Measurements from ENCODE around the gene PCID2.

Gene PCID2

GRCh38 chr13:113169277-113170272 lies 38.9 kb downstream of the PCID2 start:
- Histone ChIP-seq H3K4me3 (ENCODE audit: low read depth, low read length, poor library complexity, severe bottlenecking) (no peak overlapping the region), H3K9ac (ENCODE audit: low read length) (no peak overlapping the region), H3K36me3 (ENCODE audit: insufficient read depth, low read length) (peaks cover 55% of the 10 kb centered on the region), H3K9me3 (ENCODE audit: low read length) (no peaks in the 10 kb centered on the region), H3K9me2 (ENCODE audit: low read depth, low read length) (no peaks in the 10 kb centered on the region), H3K79me2 (ENCODE audit: insufficient read depth, low read length) (no peaks in the 10 kb centered on the region), H4K20me1 (ENCODE audit: insufficient read depth, low read length) (no peaks in the 10 kb centered on the region), H2AFZ (ENCODE audit: low read length) (no peak overlapping the region), H3K4me2 (ENCODE audit: low read length) (no peak overlapping the region), H3K4me1 (ENCODE audit: insufficient read depth, low read length, severe bottlenecking) (no peaks in the 10 kb centered on the region), H3K27me3 (ENCODE audit: insufficient read depth, low read length) (no peaks in the 10 kb centered on the region; the same call in 1 of the 2 replicates), H3F3A (ENCODE audit: insufficient read depth, low read length) (no peaks in the 10 kb centered on the region), H3K27ac (ENCODE audit: low read depth, low read length, poor library complexity, severe bottlenecking) (no peak overlapping the region)
- TF ChIP-seq CTCF (IDR thresholded peaks at IDR 0.05; ENCODE audit: low read length) (no peak), EZH2 (IDR thresholded peaks at IDR 0.05; ENCODE audit: borderline replicate concordance, low read length) (no peak)

GRCh38 chr13:113168211-113168610 lies 40.3 kb downstream of the PCID2 start:
- no peak overlapping the region for H3K9ac ChIP-seq (ENCODE audit: low read length)
- no peaks in the 10 kb centered on the region for H3F3A ChIP-seq (ENCODE audit: insufficient read depth, low read length)
- no peak overlapping the region for H2AFZ ChIP-seq (ENCODE audit: low read length)
- no peak overlapping the region for H3K4me3 ChIP-seq (ENCODE audit: low read depth, low read length, poor library complexity, severe bottlenecking)
- no peaks in the 10 kb centered on the region for H3K4me1 ChIP-seq (ENCODE audit: insufficient read depth, low read length, severe bottlenecking)
- H3K4me2 ChIP-seq (ENCODE audit: low read length): no peak overlapping the region
- H3K79me2 ChIP-seq (ENCODE audit: insufficient read depth, low read length): no peaks in the 10 kb centered on the region
- no peaks in the 10 kb centered on the region for H3K9me2 ChIP-seq (ENCODE audit: low read depth, low read length)
- no peak for TF ChIP-seq EZH2 (IDR thresholded peaks at IDR 0.05; ENCODE audit: borderline replicate concordance, low read length)
- TF ChIP-seq CTCF (IDR thresholded peaks at IDR 0.05; ENCODE audit: low read length): no peak
- H3K27me3 ChIP-seq (ENCODE audit: insufficient read depth, low read length): no peaks in the 10 kb centered on the region; the same call in none of the 2 replicates
- no peaks in the 10 kb centered on the region for H4K20me1 ChIP-seq (ENCODE audit: insufficient read depth, low read length)
- H3K9me3 ChIP-seq (ENCODE audit: low read length): no peaks in the 10 kb centered on the region
- H3K27ac ChIP-seq (ENCODE audit: low read depth, low read length, poor library complexity, severe bottlenecking): no peak overlapping the region
- H3K36me3 ChIP-seq (ENCODE audit: insufficient read depth, low read length): peaks cover 48% of the 10 kb centered on the region

- Histone ChIP-seq H3K4me2 (ENCODE audit: low read length) (no peak overlapping the region), H3K4me1 (ENCODE audit: insufficient read depth, low read length, severe bottlenecking) (no peaks in the 10 kb centered on the region), H3K4me3 (ENCODE audit: low read depth, low read length, poor library complexity, severe bottlenecking) (no peak overlapping the region), H3K9me2 (ENCODE audit: low read depth, low read length) (no peaks in the 10 kb centered on the region), H2AFZ (ENCODE audit: low read length) (no peak overlapping the region), H4K20me1 (ENCODE audit: insufficient read depth, low read length) (no peaks in the 10 kb centered on the region), H3K27me3 (ENCODE audit: insufficient read depth, low read length) (no peaks in the 10 kb centered on the region; the same call in none of the 2 replicates), H3K9ac (ENCODE audit: low read length) (no peak overlapping the region), H3K27ac (ENCODE audit: low read depth, low read length, poor library complexity, severe bottlenecking) (no peak overlapping the region), H3K9me3 (ENCODE audit: low read length) (no peaks in the 10 kb centered on the region), H3K79me2 (ENCODE audit: insufficient read depth, low read length) (no peaks in the 10 kb centered on the region), H3F3A (ENCODE audit: insufficient read depth, low read length) (no peaks in the 10 kb centered on the region), H3K36me3 (ENCODE audit: insufficient read depth, low read length) (peaks cover 42% of the 10 kb centered on the region)
- TF ChIP-seq EZH2 (IDR thresholded peaks at IDR 0.05; ENCODE audit: borderline replicate concordance, low read length) (no peak), CTCF (IDR thresholded peaks at IDR 0.05; ENCODE audit: low read length) (no peak)
These were observed 40.9 kb downstream of the PCID2 start for GRCh38 chr13:113167575-113167974.

All from OCI-LY1 (cell line).